Activated CD8-positive, alpha-beta memory T cell treated with anti-CD3 and anti-CD28 coated beads, Interleukin-2, amount 50 U/mL, for 1 hour (primary cell): Measurements from ENCODE around the gene ROBO1.

Source experiments
- DNase-seq: peaks from one replicate; pipeline ENCODE4 v3.0.0-alpha.2; 2020; ENCODE audit errors: extremely low read depth

The ROBO1 gene

DNA sequence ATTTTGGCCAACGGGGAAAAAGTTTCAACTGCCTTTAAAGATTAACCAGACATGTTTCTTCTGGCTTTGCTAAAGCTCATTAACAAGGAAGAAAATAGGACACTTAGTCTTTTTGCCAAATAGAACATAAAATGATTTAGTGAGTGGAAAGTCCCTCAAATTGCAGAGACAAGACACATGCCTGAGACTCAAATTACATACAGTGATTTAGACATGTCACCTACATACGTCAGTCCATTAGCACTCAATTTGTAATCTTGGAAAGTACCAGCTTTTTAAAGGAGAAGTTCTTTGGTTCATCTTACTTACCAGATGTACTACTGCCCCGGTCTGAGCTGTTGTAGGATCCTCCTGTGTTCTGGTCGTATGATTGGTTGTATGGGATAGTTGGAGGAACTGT lies 1134.2 kb downstream of the ROBO1 start:
- DNase-seq, result no peak

DNA sequence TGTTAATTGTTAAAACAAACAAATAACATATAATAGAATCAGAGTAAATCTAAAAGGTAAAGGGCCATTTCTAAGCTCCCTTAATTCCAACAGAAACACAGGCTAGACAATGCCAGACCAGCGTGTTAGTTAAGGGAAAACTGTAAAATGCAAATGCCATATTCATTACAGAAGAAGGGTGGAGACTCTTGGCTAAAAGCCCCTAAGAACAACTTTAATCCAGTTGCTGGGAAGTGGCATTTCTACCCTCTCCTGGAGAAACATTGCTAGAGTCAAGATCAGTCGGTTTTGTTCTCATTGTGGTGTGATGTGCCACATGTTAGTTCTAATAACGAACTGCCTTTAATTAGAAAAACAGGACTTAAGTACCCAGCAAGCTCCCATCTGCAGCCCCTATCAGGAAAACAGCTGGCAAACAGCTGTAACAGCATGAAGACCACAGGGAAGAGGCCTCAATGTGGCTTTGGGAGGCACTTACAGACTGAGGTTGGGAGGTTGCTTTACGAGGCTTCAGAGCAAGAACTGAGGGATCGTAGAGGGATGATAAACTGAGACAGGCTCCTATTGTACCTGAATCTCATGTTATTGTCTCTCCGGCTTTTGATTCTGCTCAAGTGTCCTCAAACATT lies 1134.8 kb downstream of the ROBO1 start:
- no peak for DNase-seq

DNA sequence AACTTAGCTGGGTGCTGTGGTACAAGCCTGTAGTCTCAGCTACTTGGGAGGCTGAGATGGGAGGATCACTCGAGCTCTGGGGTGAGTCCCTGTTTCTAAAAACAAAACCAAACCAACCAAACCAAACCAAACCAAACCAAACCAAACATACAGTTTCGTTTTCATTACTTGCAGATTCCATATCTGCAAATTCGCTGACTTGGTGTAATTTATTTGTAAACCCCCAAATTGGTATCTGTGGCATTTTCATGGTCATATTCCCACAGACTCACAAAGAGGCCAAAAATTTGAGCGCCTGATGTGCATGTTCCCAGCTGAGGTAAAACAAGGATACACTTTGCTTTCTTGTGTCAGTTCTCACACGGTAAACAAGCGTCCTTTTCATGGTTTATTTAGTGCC lies 1138.3 kb downstream of the ROBO1 start:
- DNase-seq, result no peak

- DNase-seq, result no peak
These were observed 1146.6 kb downstream of the ROBO1 start for GRCh38 chr3:78621061-78621716.

DNA sequence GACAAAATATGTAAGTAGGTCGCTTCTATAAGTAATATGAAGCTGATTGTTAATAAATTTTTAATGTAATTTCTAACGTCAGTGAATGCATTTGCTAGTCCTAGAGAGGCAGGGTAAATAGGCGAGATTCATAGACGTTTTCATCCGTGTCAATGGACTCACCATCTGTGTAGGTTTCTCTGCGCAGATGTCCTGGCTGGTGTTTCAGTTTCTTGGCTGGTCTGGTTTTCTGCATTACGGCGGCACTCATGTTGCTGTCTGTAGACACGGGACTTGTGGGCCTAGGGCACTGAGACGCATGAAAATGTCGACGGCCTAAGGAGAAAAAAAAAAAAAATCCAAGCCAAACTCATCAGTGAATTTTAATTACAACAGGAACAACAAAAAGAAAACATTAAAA lies 1153.3 kb downstream of the ROBO1 start:
- no peak for DNase-seq

DNA sequence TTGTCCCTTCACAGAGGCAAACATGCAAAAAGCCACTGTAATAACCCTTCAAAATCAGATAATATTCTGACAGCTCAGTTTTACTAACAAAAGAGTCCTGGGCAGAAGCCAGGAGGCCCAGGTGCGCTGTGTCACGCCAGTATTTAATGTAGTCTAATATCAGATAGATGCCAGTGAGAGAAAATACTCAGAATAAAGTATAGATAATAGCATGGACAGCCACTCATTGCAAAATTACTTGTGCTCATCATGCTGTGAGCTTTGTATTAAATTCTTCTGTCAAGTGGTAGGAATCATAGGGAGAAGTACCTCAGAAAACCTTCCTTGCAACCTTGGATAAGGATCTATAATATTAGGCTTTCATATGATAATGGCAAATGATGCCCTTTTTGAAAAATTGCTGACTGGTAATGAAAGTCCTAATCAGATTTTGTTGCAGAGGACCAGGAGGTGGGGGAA lies 1154.3 kb downstream of the ROBO1 start:
- DNase-seq, result no peak

GRCh38 chr3:78611278-78611677 lies 1156.5 kb downstream of the ROBO1 start:
- no peak for DNase-seq

- no peak for DNase-seq
These were observed 1157.2 kb downstream of the ROBO1 start for GRCh38 chr3:78610462-78611125.

GRCh38 chr3:78606756-78607155 lies 1161.0 kb downstream of the ROBO1 start:
- no peak for DNase-seq

DNA sequence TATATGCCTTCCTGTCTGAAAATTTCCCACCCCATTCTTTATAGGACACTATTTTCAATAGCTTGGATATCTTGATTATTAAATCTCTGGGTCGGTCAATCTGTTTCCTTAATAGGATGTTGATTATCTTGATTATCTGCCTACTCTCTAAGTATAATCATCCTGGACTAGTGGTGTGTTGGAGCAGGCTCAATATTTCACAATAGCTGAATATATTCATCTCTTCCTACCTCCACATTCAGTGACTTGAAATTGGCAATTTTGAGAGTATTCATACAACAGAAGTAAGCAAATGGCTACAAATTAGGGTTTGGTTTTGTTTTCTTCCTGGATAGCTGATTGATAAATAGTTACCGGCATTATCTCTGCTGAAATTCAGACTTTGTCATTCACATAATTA lies 1162.6 kb downstream of the ROBO1 start:
- DNase-seq, result no peak

GRCh38 chr3:78604341-78604740 lies 1163.5 kb downstream of the ROBO1 start:
- DNase-seq, result no peak

DNA sequence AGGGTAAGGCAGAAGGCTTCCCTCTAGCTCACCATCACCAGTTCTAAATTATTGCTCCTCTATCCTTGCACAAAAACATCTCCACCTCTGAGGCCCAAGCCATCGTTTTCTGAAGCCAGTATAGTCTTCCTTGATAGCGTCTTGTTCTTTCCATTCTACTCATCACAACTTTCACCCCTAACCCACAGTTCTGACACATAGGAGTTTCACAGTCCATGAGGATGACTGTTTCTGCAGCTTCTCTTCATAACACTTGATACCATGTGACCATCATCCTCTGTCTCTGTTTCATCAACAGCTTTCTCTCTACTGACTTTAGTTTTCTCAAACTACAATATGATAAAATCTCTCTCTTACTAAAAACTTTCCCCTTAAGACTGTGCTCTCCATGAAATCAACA lies 1166.5 kb downstream of the ROBO1 start:
- no peak for DNase-seq

- DNase-seq, result no peak
These were observed 1178.0 kb downstream of the ROBO1 start for GRCh38 chr3:78589778-78590177.

- DNase-seq, result no peak
These were observed 1178.7 kb downstream of the ROBO1 start for GRCh38 chr3:78588906-78589621.

DNA sequence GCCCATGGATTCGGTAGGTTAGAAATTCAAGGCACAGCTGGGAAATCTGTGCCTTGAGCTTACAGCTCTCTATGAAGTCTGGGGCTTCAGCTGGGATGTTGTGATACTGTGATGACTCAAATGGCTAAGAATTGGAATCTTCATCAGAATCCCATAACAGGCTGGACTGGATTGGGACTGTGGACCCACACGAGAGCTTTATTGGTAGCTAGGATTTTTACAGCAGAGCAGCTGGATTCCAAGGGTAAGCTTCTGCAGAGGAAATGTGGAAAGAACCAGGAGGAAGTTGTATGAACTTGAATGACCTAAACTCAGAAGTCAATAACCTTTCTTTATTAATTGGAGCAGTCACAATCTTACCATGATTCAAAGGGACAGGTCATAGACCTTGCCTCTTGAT lies 1187.1 kb downstream of the ROBO1 start:
- no peak for DNase-seq

GRCh38 chr3:78571486-78571885 lies 1196.3 kb downstream of the ROBO1 start:
- no peak for DNase-seq

DNA sequence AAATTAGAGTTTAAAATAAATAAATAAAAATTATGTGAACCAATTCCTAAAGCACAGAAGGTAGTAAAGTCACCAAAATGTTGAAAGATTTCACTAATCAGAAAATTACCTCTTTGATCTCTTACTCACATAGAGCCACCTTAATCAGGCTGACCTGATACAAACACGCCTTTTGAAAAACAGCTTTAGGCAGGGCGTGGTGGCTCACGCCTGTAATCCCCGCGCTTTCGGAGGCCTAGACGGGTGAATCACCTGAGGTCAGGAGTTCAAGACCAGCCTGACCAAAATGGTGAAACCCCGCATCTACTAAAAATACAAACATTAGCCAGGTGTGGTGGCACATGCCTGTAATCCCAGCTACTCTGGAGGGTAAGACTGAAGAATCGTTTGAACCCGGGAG lies 1197.3 kb downstream of the ROBO1 start:
- no peak for DNase-seq

DNA sequence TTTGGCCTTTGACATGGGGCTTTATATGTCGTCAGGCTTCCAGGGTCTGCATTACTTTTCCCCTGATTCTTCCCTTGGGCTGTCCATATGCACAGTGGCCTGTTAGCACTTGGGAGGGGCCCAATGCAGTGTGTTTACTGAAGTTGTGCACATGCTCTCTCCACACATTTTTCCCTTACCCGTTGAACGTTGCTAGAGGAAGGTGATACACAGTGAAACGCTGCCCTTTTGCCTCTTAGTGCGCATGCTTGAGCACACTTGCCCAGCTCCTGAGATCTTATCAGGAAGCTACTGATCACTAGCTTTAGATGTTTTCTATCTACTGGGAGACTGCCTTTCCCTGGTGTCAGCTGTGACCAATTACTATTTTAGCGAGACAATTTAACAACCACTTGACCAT lies 1198.0 kb downstream of the ROBO1 start:
- DNase-seq, result no peak

DNA sequence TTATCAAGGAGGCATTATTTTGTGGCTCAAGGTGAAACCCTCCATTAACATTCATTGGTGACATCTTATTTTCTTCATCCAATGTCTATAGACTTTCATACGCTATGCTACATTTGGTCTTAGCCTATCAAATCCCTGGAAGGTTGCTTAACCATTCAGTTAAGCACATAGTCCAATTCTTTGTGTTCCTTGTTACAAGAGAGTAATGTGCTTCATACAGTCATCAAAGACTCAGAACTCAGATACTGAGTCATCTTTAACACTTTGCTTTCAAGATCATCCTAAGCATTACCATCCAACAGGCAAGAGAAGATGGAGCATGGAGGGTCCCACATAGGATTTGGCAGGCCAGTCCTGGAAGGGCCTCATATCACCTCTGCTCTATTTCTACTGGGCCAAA lies 1202.1 kb downstream of the ROBO1 start:
- DNase-seq, result no peak

DNA sequence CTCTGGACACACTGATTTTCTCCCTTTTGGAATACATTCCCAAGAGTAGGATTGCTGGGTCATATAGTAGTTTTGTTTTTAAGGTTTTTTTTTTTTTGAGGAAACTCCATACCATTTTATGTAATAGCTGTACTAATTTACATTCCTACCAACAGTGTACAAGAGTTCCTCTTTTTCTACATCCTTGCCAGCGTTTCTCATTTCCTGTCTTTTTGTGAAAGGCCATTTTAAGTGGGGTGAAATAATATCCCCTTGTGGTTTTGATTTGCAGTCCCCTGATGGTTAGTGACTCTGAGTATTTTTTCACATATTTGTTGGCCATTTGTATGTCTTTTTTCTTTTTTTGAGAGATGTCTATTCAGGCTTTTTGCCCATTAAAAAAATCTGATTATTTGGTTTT lies 1205.5 kb downstream of the ROBO1 start:
- no peak for DNase-seq
